Adipose tissue (tissue), 3 donors: ENCODE measurements around the gene SNRNP25. TPM values are rescaled to one million over a fixed set of nuclear protein-coding genes. Genes with fewer than 3 reads are reported as not detected.
"Not testable (repeated sequence)": the region's sequence is repeated elsewhere in the genome, so short reads cannot be mapped to it uniquely, and the experiment has no call there.

ENCODE experiments used
- H3K27ac ChIP-seq: one replicate; pipeline ENCODE4 v1.5.1; 2013; ENCODE audit warnings: low read depth, low read length
- WGBS, 3 donors: extraction: QIAGEN DNeasy Blood & Tissue Kit; methylation state at CpG; one replicate each; pipeline ENCODE4 v1.1.7; 2013; 5-methylcytosine and 5-hydroxymethylcytosine counted together
- polyA plus RNA-seq, 3 donors: library from polyadenylated mRNA; stranded (reverse); fragments of 200-250 nt; gene quantifications; one replicate each; pipeline ENCODE4 v1.2.3, GENCODE V29; 2013
- donor health status: healthy with polysubstance abuse.
- donor health status: Bipolar disorder and iron deficiency.
- donor health status: healthy.

The SNRNP25 gene
- polyA plus RNA-seq, 3 donors: 12.7 to 30.4 (median 26.9) TPM

DNA sequence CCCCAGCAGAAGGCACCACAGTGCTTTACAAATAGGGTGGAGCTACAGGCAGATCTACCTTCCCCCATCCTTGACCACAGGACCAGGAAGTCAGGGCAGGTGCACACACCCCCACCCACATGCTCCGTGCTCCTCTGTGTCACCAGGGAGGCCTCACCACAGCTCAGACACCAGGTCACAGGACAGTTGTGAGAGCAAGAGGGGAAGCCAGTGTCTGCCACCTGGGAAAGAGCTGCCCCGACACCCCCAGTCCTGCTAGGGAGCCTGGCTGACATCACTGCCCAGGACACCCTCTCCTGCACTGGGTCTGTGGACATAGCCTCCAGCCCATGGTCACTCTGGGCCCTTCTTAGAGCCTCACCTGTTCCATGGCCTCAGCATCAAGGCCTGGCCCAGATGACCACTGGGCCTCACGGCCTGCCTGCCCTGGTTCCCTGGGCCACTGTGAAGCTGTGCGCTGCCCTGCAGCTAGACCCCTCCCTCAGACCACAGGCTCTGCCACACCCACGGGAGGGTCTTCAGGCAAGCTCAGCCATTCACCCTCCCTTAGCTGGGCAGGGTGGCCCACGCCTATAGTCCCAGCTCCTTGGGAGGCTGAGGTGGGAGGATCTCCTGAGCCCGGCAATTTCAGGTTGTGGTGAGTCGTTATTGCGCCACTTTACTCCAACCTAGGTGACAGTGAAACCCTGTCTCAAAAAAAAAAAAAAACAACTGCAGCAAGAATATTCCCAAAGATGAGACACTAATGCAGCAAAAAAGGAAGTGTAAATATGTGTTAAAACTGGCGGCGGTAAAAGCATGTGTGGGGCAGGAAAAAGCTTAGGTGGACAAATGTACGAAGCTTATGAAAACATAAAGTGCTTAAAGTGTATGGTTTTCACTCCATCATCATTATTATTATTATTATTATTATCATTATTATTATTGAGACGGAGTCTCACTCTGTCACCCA lies 14.4 kb upstream of the SNRNP25 start:
- 73 to 84% (median 74%) methylated on average over 13 of the region's 13 CpGs for WGBS, 3 donors
- no peak overlapping the region for H3K27ac ChIP-seq

DNA sequence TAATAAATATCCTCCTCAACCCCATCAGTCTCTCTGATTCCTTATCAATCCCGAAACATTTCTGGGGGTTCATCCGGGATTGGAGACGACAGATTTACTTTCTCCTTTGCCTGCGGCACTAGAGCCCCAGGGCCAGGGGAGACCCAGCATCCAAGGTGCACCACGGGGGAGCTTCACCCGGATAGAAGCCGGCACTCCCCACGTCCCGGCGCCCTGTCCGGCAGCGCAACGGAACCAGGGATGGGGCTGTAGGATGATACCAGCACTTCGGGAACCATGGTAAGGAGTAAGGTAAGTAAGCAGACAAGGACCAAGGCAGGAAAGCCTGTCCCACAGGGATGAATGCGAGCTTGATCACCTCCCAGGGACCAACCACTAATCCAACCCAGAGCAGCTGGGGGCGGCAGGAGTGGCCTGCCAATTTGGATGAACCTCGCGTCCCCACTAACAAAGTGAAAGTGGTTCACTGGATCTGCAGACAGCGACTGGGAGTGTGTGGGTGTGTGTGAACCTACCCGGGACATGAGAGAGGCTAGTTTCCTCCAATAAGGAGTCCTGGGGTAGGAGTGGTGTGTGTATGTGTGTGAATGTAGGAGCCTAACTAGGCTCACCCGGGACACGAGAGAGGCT lies 12.1 kb upstream of the SNRNP25 start:
- no peak overlapping the region for H3K27ac ChIP-seq
- WGBS, 3 donors: 78 to 93% (median 89%) methylated on average over 18 to 22 of the region's 22 CpGs

DNA sequence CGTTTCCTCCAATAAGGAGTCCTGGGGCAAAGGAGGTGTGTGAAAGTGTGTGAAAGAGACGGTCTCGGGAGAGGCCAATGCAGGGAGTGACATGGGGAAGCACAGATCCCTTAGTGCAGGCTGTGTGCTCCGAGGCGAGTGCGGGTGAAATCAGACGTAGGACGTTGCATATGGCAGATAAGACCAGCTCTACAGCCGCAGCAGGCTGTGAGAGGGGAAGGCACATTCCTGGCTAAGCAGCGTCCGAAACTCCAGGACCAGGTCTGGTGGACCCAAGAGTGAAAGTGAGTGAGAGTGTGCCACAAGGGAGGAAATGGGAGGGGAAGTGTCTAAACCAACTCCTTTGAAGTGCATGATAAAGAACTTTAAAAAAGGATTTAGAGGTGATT lies 11.6 kb upstream of the SNRNP25 start:
- H3K27ac ChIP-seq: no peak overlapping the region
- 88 to 90% (median 90%) methylated on average over 10 to 11 of the region's 11 CpGs for WGBS, 3 donors

GRCh38 chr16:42691-43090 lies 10.9 kb upstream of the SNRNP25 start:
- H3K27ac ChIP-seq: no peak overlapping the region
- 83 to 91% (median 83%) methylated on average over 4 of the region's 4 CpGs for WGBS, 3 donors

DNA sequence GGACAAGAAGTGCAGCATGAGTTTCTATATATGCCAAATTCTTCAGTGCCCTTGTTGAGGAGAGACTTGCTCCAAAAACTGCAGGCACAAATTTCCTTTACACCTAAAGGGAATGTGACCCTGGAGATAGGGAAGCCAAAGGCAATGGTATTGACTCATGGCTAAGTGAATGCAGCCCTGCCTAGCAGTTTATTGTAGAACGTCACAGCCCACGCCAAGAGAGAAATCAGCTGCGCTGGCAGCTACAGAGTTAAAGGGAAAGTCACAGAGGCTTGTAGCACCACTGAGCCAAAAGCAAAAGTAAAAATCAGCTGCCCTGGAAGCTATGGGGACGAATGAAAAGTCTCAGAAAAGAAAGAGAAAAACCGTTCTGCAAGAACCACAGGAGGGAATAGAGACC lies 10.3 kb upstream of the SNRNP25 start:
- H3K27ac ChIP-seq: no peak overlapping the region
- 82 to 86% (median 84%) methylated on average over 5 of the region's 5 CpGs for WGBS, 3 donors

- 90 to 98% (median 96%) methylated on average over 8 of the region's 8 CpGs for WGBS, 3 donors
- no peak overlapping the region for H3K27ac ChIP-seq
Observed at GRCh38 chr16:44655-45054, 9.0 kb upstream of the SNRNP25 start.

DNA sequence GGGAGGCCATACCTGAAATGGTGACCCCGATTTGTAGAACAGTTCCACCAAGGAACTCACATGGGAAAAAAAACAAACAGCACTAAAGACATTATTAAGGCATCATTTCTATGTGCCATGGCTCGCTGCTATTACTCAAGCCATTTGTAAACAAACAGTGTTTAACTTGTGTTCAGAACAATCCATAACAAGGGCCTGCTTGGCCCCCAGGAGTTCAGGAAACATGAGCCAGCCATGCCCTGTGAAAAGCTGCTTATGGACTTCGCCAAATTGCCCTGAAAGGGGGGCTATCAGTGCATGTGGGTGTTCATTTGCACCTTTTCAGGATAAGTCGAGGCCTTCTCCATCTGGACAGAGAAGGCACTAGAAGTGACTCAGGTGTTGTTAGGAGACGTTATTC lies 8.2 kb upstream of the SNRNP25 start:
- no peak overlapping the region for H3K27ac ChIP-seq
- WGBS, 3 donors: 79 to 92% (median 87%) methylated on average over 5 of the region's 5 CpGs

DNA sequence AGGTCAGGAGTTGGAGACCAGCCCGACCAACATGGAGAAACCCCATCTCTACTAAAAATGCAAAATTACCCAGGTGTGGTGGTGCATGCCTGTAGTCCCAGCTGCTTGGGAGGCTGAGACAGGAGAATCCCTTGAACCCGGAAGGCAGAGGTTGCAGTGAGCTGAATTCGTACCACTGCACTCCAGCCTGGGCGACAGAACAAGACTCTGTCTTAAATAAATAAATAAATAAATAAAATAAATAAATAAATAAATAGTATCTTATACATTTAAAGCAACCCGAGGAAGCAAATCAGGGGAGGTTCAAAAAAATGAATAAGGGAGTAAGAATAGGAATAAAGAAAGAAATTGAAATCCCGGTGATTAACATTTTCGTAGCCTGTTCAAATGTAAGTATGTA lies 7.1 kb upstream of the SNRNP25 start:
- 94 to 98% (median 96%) methylated on average over 7 of the region's 7 CpGs for WGBS, 3 donors
- H3K27ac ChIP-seq: not testable (repeated sequence)

- 89 to 96% (median 95%) methylated on average over 7 of the region's 7 CpGs for WGBS, 3 donors
- H3K27ac ChIP-seq: no peak overlapping the region
Observed at GRCh38 chr16:47234-47633, 6.4 kb upstream of the SNRNP25 start.

- WGBS, 3 donors: 86 to 93% (median 87%) methylated on average over 15 of the region's 15 CpGs
- H3K27ac ChIP-seq: no peak overlapping the region
Observed at GRCh38 chr16:50769-51591, 2.6 kb upstream of the SNRNP25 start.

DNA sequence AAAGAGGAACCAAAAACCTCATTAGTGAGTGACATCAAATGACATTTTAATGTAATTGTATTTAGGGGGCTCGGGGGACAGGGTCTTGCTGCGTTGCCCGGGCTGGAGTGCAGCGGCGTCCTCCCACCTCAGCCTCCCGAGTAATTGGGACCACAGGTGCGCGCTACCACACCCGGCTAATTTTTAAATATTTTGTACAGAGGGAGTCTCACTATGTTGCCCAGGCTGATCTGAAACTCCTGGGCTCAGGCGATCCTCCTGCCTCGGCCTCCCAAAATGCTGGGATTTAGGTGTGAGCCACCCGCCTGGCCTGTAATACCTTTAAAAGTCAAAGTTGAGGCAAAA lies 581 bp downstream of the SNRNP25 start:
- H3K27ac ChIP-seq: no peak overlapping the region

GRCh38 chr16:55571-56136 lies 2.0 kb downstream of the SNRNP25 start:
- WGBS, 3 donors: 83 to 89% (median 88%) methylated on average over 11 of the region's 11 CpGs
- H3K27ac ChIP-seq: no peak overlapping the region

More for the DNA sequence above, 581 bp downstream of the SNRNP25 start:
- WGBS, 3 donors: 48 to 52% (median 48%) methylated on average over 12 of the region's 12 CpGs

GRCh38 chr16:56231-56927 lies 2.8 kb downstream of the SNRNP25 start:
- H3K27ac ChIP-seq: no peak overlapping the region
- 85 to 91% (median 88%) methylated on average over 17 of the region's 17 CpGs for WGBS, 3 donors

DNA sequence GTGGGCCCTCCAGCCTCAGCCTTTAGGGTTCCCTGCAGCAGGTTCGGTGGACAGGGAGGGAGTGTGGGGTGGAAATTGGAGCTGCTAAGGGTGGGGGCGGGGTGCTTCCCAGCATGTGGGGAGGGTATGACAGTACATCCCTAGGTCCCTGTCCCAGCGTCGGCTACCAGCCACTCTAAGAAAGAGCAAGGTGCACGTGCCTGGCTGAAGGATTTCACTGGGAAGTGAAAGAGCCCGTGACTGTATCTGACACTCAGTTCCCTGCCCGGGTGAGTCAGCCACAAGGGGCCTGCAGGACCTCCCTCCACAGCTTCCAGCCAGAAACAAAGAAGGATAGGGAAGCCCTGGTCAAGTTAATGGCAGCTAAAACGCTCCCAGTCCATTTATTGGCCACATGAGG lies 4.1 kb downstream of the SNRNP25 start:
- 70 to 80% (median 70%) methylated on average over 8 of the region's 8 CpGs for WGBS, 3 donors
- no peak overlapping the region for H3K27ac ChIP-seq

DNA sequence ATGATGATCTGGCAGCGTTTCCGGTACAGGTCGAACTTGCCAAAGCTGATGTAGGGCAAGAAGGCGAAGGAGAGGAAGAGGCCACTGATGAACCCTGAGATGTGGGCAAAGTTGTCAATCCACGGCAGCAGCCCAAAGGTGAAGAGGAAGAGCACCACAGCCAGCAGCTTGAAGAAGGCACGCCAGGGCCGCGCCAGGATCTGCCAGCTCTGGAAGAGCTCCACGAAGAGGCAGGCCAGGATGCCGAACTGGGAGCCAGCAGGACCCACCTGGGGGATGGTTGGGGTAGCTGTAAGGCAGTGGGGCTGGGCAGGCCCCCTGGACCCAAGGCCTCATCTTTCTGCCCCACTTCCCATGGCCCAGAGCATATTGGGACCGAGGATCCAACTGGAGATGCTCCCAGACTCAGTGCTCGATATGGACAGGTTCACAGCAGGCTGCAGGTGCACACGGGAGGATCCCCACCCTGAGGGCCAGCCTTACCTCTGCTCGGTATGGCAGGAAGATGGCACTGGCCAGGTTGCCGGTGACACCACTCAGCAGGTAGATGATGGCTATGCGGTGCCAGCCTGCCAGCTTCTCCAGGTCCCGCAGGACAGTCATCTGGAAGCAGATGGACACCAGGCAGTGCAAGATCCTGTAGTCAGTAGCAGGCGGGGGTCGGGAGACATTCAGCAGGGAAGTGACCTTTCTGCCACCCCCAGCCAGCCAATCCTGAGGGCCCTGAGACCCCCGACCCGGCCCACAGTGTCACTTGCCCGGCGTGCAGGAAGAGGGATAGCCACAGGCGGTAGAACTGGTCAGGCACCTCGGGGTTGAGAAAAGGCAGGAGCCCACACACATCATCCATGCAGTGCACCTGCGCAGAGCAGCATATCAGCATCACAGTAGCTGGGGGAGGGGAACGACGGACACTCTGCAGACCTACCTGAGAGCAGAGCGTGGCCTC lies 5.1 kb downstream of the SNRNP25 start:
- WGBS, 3 donors: 83 to 88% (median 85%) methylated on average over 29 of the region's 29 CpGs
- no peak overlapping the region for H3K27ac ChIP-seq

DNA sequence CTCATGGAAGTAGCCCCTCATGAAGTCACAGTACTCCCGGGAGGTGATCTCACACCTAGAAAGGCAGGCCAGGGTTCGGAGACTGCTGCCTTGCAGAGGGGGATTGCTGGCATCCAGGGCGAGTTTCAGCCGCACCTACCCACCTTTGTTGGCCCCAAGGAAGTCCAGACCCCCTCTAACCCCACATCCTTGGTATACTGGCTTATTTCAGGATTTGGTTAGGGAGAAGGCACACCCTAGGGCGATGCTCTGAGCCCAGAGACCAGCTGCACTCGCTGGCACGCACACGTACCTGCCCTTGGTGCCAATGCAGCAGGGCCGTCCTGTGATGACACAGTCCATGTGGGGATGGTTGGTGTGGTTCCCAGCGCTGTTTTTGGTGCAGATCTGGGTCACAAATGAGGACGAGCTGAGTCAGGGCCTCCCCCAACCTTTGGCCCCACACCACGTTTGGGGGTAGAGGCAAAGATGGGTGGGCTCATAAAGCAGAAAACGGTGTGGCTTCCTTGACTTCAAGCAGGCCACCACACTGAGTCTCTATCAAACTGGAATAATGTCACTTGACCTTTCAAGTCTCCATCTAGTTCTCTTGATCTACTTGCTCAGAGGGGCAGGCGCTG lies 5.9 kb downstream of the SNRNP25 start:
- WGBS, 3 donors: 88 to 90% (median 90%) methylated on average over 14 of the region's 14 CpGs

DNA sequence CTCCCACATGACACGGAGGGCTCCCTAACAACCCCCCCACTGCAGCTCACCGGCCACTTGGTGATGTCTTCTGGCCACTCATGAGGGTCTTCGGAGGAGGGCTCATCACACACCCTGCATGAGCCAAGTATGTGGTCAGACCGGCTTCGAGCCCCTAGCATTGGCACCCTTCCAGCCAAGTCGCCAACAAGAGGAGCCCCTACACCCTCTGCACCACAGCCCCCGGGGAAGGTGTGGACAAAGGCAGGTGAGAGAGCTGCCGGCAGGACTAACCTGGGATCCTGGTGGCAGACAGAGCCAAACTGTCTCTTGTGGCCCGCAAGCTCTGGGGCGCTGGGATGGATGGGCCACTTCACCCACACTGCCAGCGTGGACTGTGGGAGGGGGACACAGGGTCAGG lies 6.5 kb downstream of the SNRNP25 start:
- 76 to 89% (median 88%) methylated on average over 11 of the region's 11 CpGs for WGBS, 3 donors
- no peak overlapping the region for H3K27ac ChIP-seq

More for the DNA sequence above, 5.9 kb downstream of the SNRNP25 start:
- H3K27ac ChIP-seq: no peak overlapping the region
